Left renal pelvis (tissue), 4 donors: ENCODE measurements around the gene S100Z. TPM values are rescaled to one million over a fixed set of nuclear protein-coding genes. Genes with fewer than 3 reads are reported as not detected.
A peak's percentile ranks its signal among the peaks of the same experiment; 100 is the strongest.
"Not testable (repeated sequence)": the region's sequence is repeated elsewhere in the genome, so short reads cannot be mapped to it uniquely, and the experiment has no call there.

Source experiments
- DNase-seq, 4 donors: peaks; one replicate each; pipeline ENCODE4 v3.0.0-alpha.2; 2013; ENCODE audit warnings: low read depth in 4 of 4, low spot score in 3 of 4
- polyA plus RNA-seq, 4 donors: library from polyadenylated mRNA; unstranded; fragments of 120-200 nt; gene quantifications; one replicate each; pipeline ENCODE4 v1.2.1, GENCODE V29; 2013; ENCODE audit not compliant: insufficient read length in 4 of 4

S100Z gene
- polyA plus RNA-seq: under 1 TPM; 0.16 to 0.46 (median 0.20) TPM

DNA sequence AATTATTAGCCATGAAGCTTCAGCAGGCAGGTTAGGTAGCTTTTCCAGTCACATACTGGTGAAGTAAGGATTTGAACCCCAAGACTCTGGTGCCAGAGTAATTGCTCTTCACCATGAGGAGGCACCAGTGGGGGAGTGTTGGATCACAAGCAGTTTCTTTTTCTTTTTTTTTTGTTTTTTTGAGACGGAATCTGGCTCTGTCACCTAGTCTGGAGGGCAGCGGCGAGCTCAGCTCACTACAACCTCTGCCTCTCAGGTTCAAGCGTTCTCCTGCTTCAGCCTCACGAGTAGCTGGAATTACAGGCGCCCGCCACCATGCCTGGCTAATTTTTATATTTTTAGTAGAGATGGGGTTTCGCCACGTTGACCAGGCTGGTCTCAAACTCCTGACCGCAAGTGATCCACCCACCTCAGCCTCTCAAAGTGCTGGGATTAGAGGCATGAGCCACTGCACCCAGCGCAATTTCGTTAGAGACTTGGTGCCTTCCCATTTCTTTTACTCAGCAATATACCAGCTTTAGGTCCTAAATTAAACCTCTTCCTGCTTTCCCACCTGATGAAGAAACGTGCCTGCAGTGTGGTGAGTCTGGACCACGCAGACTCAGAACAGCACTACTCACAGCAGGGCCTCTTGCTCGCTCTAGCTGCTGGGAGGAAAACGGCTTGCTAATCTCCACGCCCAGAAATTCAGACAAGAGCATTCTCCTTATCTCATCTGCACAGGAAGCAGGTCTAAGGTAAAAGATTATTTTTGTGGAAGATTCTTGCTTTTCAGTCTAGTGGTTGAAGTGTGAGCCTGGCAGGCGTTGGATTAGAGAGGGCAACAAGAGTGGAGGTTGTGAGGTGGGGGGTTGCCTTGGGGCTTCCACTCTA, at the start of gene S100Z:
Gene S100Z, plus strand, starts transcription at position 596 of the 873 bp plus-strand sequence. CDS start 25,346 bp downstream, outside the sequence.
- no peak for DNase-seq

DNA sequence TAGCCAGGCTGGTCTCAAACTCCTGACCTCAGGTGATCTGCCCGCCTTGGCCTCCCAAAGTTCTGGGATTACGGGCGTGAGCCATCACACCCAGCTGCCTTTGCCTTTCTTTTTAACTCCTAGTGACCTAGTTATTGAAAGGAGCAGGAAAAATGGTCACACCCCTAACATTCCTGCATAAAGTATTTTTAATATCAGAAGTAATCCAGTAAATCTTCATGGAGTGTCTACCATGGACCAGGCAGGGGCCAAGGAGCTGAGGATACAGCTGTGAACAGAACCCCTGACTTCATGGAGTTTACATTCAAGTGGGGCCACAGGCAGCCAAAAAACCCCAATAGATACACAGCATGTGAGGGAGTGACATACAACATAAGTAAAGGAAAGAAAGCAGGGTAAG, 49.2 kb upstream of the S100Z start:
- no peak for DNase-seq

DNA sequence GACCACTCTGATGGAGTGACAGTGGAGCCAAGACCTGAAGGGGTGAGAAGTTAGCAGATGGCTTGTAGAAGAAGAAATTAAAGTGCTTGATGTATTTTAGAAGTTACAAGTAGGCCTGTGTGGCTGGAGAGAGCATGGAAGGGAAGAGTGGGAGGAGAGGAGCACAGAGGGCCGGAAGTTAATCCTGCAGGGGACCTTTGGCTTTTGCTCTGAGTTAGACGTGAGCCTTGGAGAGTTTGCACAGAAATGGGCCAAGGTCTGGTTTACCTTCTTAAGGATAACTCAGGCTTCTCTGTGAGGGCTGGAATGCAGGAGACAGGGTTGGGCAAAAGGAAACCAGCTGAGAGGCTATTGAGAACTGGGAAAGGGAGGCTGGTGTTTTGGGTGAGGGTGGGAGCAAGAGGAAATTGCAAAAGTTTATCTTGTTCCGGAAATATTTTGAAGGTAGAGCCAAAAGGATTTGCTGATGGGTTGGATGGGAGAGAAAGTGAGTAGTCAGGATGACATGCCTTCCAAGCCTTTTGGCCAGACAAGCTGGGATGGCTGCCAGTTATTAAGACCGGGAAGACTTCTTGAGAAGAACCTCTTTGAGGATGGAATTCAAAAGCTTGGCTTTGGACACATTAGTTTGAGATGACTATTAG, 48.5 kb upstream of the S100Z start:
- no peak for DNase-seq

DNA sequence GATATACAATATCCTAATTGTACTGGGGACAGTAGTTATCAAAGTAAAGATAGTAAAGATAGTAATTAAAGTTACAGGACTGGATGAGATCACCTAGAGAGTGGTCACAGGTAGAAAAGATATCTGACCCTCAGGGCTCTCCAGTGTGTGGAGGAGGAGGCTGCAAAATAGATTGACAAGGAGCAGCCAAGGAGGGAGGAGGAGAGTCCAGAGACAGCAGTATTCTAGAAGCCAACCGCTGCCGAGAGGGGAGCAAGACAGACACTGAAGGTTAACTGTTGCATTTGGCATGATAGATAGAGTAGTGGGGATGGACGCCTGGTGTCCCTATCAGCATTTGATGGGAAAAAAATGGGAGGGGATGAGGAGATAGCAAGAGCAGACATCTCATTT, 48.0 kb upstream of the S100Z start:
- DNase-seq: no peak

DNA sequence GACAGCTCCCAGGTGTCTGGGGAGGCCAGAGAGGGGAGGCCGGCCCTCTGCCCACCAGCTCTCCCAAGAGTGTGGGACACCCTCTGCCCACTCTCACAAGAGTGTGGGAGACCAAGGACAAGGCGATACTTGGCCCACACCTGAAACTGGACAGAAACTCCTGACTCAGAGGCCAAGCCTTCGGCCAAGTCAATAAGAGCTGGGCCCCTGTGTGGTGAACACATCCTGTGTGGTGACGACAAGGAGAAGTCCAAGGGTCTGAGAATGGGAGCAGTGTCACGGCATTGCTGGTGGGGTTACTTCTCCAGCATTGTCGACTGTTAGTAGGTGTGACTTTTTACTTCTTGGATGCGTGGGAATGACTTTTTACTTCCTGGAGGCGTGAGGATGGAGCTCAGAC, 45.5 kb upstream of the S100Z start:
- no peak for DNase-seq

DNA sequence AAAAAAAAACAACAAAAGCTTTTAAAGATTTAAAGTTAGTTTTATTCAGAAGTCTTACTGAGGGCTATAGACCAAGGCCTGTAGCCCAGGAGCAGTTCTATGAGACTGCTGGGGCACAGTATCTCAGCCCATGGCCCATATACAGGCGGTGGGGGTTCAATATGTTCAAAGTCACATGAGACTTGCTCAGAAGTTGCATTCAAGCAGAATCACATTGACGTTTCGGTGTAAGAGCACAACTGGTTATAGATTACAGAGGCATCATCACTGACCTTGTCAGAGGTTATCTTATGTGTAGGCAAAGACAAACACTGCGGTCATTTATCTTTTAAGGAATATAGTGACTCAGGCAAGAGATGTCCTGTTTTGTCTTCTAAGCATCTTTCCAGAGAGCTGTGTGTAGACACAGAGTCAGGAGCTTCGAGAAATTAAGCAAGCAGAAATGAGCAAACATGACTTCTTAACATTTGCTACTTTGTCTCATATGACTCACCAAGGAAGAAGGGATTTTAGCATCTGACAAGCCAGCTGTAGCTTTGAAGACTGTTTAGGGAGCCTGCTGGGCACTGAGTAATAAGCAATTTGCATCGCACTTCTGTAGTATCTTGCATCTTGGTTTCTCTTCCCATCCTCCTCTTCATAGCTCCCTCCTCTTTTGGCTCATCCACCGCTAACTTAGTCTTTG, 43.9 kb upstream of the S100Z start:
- no peak for DNase-seq

DNA sequence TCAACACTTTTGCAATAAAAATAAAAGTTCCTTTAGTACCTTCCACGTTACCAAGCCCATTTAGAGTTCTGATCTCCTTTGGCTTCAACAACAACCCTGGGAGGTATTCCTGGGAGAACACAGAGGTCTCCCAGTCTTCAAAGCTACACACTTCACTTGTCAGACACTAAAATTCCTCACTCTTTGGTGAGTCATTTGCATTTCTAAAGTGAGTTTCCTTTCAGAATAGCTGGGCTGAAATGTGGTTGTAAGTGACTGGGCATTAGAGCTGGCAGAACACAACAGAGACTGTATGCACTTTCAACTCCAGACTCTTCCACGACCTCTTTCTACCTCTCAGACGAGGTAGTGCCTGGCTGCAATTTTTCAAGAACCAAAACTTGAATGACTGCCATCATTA, 42.5 kb upstream of the S100Z start:
- DNase-seq: no peak

DNA sequence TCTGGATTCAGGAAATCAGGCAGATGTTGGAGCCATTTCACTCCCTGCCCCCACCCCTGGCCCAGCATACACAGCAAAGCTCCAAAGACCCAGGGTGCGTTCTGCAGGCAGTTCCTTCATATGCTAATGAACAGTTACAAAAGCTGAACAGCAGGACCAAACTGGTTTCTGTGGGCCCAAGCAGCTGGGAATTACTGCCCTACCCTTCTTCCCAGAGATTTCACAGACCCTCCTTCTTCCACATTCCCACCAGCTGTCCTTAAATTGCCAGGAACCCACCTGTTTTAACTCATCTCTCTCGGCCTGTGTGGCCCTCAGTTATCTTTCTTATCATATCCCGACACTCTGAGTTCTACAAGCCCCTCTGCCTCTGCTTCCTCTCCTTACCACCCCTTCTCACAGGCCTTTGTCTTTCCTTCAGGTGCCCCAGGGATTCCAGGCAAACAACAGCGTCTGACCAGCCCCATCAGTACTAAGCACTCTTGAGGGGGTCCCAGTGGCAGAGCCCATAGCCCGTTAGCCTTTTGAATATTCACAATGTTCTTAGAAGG, 41.6 kb upstream of the S100Z start:
- DNase-seq: no peak

DNA sequence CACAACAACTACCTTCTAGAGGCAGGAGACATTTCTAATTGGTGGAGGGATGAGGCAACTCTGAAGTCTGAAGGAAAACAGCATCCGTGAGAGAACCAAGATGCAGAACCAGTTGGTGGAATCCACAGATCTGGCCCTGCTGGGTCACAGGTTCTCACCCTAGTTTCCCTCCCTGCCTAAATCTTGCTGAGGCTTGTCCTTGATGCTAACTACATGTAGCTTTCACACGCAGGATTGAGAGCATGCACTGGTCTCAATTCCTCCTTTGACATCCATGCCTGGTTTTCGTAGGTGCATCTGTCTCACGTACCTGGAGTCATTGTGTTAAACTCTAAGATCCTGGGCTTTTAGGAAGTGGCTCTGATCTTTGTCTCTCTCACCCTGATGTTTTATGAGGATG, 40.7 kb upstream of the S100Z start:
- no peak for DNase-seq

DNA sequence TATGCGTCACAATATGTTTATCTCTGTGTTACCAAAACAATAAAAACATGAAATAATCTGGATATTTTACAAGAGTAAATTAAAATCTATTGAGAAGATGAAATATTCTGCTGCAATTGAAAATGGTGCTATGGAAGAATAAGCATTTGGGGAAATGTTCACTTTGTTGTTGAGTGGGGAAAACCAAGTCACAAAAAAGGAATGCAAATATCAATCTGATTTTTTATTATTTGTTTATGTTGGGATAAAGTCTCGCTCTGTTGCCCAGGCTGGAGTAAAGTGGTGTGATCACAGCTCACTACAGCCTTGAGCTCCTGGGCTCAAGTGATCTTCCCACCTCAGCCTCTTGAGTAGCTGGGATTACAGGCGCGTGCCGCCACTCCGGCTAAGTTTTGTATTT, 39.6 kb upstream of the S100Z start:
- DNase-seq: no peak

DNA sequence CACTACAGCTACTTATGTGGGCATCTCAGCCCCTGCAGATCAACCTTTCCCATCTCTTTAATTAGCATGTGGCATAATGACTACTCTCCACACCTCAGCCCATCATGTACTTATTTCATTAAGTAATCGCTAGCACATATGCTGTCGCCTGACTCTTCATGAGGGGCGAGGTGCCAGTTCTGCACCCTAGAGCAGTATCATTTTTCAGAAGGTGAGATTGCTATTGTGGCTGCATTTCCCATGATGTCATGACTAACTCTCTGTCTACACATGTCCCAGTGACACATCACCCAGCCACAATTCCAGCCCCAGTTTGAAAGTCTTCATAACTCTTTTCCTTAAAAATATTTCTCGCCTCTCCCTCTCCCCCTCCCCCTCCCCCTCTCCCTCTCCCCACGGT, 38.6 kb upstream of the S100Z start:
- DNase-seq: no peak

DNA sequence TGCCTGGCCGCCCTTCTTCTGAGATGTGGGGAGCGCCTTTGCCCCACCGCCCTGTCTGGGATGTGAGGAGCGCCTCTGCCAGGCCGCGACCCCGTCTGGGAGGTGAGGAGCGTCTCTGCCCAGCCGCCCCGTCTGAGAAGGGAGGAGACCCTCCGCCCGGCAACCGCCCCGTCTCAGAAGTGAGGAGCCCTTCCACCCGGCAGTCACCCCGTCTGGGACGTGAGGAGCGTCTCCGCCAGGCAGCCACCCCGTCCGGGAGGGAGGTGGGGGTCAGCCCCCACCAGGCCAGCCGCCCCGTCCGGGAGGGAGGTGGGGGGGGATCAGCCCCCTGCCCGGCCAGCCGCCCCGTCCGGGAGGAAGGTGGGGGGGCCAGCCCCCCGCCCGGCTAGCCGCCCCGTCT, 37.6 kb upstream of the S100Z start:
- not testable (repeated sequence) for DNase-seq

DNA sequence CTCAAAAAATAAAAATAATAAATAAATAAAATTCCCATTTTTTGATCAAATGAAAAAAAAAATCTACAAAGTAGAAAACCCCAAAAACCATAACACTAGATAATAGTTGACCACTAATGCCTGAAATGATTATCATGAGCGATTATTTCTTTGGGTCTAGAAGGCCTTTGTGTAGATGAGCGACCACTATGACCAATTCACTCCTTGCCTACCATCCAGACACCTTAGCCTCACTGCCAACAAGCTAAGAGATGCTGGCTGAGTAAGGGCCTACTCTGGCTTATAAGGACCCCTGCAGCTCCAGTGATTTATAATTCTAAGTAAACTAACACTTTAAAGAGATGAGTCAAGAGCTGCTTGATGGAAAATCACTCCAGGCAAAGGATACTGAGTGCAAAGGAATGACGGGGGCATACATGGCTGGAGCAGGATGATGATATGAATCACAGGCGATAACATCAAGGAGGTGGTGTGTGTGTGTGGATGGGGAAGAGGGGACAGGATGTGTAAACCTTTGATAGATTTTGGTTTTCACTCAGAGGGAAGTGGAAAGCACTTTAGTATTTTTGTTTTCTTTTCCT, 35.7 kb upstream of the S100Z start:
- DNase-seq: no peak

DNA sequence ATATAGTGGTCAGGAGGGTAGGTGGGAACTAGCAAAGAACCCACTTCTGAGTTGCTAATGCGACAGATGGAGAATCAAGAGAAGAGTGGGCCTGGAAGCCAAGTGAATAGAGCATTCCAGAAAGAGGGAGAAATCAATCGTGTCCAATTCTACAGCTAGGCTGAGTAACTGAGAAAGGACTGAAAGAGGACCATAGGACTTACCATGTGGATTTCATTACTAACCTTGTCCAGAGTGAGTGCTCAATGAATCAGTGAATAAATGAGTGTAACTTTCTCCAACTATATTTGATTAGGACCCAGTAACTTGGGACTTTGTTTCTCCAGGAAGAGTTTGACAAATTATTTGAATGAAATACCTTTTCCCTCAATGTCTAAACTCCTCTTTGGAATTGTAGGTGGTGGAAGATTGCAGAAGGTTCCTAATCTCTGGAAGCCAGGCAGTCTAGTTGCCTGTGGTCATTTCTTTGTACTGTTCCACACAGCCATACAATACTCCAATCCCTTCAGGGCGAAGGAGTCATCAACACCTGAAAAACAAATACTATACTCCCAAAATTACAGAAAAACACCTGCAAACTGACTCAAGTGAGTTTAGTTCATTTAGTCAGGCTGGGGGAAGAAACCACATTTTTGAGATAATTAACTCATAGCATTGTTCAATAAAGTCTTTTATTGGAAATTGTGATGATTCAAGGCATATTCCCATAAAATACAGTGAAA, 33.5 kb upstream of the S100Z start:
- DNase-seq: no peak

DNA sequence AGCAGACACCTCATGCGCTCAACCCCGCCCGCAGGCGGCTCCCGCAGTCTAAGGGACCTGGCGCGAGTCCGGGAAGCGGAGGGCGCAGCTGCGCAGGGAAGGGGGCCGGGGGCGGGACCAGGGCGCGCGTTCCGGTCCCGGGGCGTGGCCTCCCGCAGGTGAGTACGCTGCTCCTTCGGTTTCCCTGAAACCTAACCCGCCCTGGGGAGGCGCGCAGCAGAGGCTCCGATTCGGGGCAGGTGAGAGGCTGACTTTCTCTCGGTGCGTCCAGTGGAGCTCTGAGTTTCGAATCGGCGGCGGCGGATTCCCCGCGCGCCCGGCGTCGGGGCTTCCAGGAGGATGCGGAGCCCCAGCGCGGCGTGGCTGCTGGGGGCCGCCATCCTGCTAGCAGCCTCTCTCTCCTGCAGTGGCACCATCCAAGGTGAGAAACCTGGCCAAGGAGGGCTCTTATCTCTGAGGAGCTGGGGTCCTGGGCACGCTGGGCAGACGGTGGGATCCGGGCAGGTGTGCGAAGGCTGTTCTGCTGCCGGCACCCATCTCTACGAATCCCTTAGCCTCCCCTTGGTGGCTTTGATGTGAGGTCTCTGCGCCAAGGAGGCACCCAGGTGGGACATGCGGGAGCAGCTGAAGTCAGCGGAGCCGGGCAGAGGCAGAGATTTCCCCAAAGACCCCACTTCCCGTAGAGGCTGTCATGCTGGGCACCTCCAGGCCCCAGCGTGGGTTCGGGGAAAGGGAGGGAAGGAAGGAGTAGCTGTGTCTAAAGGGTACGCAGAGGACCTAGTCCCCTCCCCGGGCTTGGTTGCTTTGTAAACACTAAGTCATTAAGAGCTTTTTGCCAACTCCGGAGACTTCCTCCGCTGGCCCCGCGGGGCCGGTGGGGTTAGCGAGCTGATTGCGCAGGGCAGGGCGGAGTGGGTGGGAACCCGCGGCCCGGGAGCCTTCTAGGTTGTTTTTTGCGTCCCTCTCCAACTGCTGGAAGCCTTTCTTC, 30.7 kb upstream of the S100Z start, which contains the start of gene F2RL1:
Gene F2RL1, plus strand, starts transcription at position 187 of the 988 bp plus-strand sequence. Its CDS starts 153 bp downstream, at position 340.
- DNase-seq: peak in 3 of 4 donors; percentile 53 to 76 (median 67)

DNA sequence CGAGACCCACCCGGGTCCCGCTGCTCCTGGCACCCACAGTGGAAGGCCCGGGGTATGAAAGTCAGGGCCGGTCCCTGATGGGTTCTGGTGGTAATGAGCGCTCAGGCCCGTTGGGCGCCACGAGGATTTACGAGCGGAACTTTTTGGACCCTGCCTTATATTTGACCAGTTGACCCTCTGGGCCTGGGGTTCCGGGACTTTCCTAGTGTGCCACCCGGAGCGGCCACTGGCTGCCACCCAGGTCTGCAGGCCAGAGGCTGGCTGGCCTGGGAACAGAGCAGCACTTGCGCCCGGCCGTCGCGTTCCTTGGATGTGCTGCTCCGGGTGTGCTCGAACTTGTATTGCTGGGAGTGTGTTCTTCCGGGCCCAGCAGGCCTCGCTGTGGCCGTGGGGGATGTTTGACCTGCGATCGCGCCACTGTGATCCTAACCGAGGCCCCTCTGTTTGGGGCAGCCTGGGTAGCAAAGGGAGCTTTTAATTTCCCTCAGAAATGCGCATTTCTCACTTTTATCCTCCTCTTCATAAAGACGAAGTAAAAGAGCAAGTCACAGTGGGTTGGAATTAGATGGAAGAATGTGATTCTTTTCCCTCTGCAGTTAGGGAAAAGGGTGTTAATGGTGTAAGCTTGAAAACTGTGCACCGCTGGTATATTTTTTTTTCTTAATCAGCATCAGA, 29.8 kb upstream of the S100Z start:
- DNase-seq: no peak

DNA sequence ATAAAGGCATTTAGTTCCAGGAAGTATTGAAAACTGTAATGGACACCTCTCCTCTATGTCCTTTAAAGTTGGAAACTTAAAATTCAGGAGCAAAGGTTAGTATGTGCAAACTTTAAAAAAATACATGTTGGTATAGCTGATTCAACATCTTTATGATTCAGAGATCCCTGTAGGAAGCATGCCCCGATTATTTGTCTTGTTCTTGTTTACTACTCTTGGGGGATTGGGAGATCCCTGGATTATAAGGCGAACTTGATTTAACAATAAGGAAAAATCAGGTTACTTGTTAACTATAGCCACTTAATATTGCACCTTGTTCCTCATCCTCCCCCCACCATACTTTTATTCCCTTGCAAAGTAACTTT, 29.3 kb upstream of the S100Z start:
- no peak for DNase-seq

DNA sequence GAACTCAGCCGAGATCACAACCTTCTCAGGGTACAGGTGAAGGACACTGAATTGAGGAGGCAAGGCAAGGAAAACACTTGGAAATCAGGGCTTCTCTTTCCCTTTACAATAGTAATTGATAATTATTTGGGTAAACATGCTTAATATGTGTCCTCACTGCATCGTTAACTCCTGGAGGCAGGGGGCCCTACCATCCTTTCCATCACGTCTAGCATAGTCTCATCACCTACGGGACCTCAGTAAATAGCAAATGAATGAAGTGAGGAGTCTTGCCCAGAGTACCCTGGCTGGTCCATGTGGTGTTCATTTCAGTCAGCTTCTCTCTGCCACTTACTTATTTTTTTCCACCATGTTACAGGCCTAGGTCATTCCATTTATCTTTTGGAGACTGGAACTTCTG, 28.7 kb upstream of the S100Z start:
- DNase-seq: no peak
